Kidney capillary endothelial cell (primary cell): ENCODE data around the gene LRFN2.
A peak's percentile ranks its signal among the peaks of the same experiment; 100 is the strongest.

Experiments
- DNase-seq: peaks from one replicate; pipeline ENCODE4 v3.0.0-alpha.2; 2018; ENCODE audit warnings: low spot score

LRFN2 gene

GRCh38 chr6:40586369-40587201 is 579 bp downstream of the LRFN2 start:
- no peak for DNase-seq

GRCh38 chr6:40585651-40586269 is 1.4 kb downstream of the LRFN2 start:
- DNase-seq: no peak

- no peak for DNase-seq
Measured at GRCh38 chr6:40585223-40585622, 1.9 kb downstream of the LRFN2 start.

GRCh38 chr6:40584741-40585140 is 2.4 kb downstream of the LRFN2 start:
- no peak for DNase-seq

GRCh38 chr6:40583709-40584108 is 3.5 kb downstream of the LRFN2 start:
- no peak for DNase-seq

GRCh38 chr6:40582892-40583291 is 4.3 kb downstream of the LRFN2 start:
- no peak for DNase-seq

- no peak for DNase-seq
Measured at GRCh38 chr6:40579101-40579500, 8.1 kb downstream of the LRFN2 start.

GRCh38 chr6:40577672-40578071 is 9.5 kb downstream of the LRFN2 start:
- DNase-seq: no peak

GRCh38 chr6:40573221-40573620 is 13.9 kb downstream of the LRFN2 start:
- no peak for DNase-seq

- DNase-seq: no peak
Measured at GRCh38 chr6:40569162-40569910, 17.8 kb downstream of the LRFN2 start.

- DNase-seq: no peak
Measured at GRCh38 chr6:40568062-40568708, 19.0 kb downstream of the LRFN2 start.

- DNase-seq: no peak
Measured at GRCh38 chr6:40563111-40563510, 24.1 kb downstream of the LRFN2 start.

GRCh38 chr6:40559056-40559455 is 28.1 kb downstream of the LRFN2 start:
- no peak for DNase-seq

GRCh38 chr6:40558102-40558501 is 29.1 kb downstream of the LRFN2 start:
- DNase-seq: no peak

- no peak for DNase-seq
Measured at GRCh38 chr6:40556881-40557280, 30.3 kb downstream of the LRFN2 start.

- no peak for DNase-seq
Measured at GRCh38 chr6:40556023-40556422, 31.1 kb downstream of the LRFN2 start.

- no peak for DNase-seq
Measured at GRCh38 chr6:40555092-40555491, 32.1 kb downstream of the LRFN2 start.

- no peak for DNase-seq
Measured at GRCh38 chr6:40552941-40553340, 34.2 kb downstream of the LRFN2 start.

GRCh38 chr6:40551966-40552505 is 35.1 kb downstream of the LRFN2 start:
- DNase-seq: no peak

- DNase-seq: peak; percentile 53
Measured at GRCh38 chr6:40550202-40551101, 36.7 kb downstream of the LRFN2 start.

GRCh38 chr6:40545954-40546353 is 41.2 kb downstream of the LRFN2 start:
- DNase-seq: no peak
